HCT116 (cell line): ENCODE measurements around the gene SCAF1. TPM values are rescaled to one million over a fixed set of nuclear protein-coding genes. Genes with fewer than 3 reads are reported as not detected.

Experiments
- ATAC-seq: fragments of 200-7000 bp; cut with Tn5 transposase; 2 replicates; pipeline ENCODE4 v1.9.1; 2020; ENCODE audit warnings: mild to moderate bottlenecking, moderate library complexity
- BruUV-seq: library from RNA; stranded (reverse); fragments of 400-500 nt; replicated peaks from 2 replicates; lab custom pipeline; 2021; lab: Mats Ljungman, UMichigan
- CTCF ChIA-PET: fragments of 300-600 bp; sonication (Branson Sonifier 250); formaldehyde crosslinking; loops from one replicate; lab custom pipeline; 2021; ENCODE audit warnings: antibody characterized with exemption; lab: Charles Lee
- POLR2A ChIA-PET: fragments of 300-600, 350-600 bp; sonication (Branson Sonifier 250); formaldehyde crosslinking; loops from one replicate; lab custom pipeline; 2021; ENCODE audit warnings: antibody characterized with exemption; lab: Charles Lee
- RAD21 ChIA-PET, 2 experiments: fragments of 300-600 bp; sonication (Branson Sonifier 250); formaldehyde crosslinking; loops; one replicate each; lab custom pipeline; 2023; ENCODE audit warnings: low total read pairs in 2 of 2; ENCODE audit not compliant: uncharacterized antibody in 2 of 2, unreplicated experiment in 2 of 2, low non-redundant PET in 1 of 2; lab: Charles Lee
- DNase-seq: peaks from one replicate; pipeline ENCODE4 v3.0.0-alpha.2; 2010; ENCODE audit warnings: low read depth, low spot score
- H2AFZ ChIP-seq: fragments of 200-600 bp; shearing (Covaris generic), sonication (generic); 2 replicates; pipeline ENCODE4 v1.6.1; 2017; ENCODE audit warnings: low read depth, mixed run types, mixed read lengths, antibody characterized with exemption, low read length; ENCODE audit not compliant: poor library complexity, severe bottlenecking
- H3K27ac ChIP-seq: 2 replicates; pipeline ENCODE4 v1.5.1; 2012; ENCODE audit warnings: low read depth, low read length
- H3K27me3 ChIP-seq: fragments of 200-600 bp; sonication (generic); 2 replicates; pipeline ENCODE4 v1.6.1; 2016; ENCODE audit warnings: mixed run types, low read length, mixed read lengths; ENCODE audit not compliant: insufficient read depth
- H3K36me3 ChIP-seq, 2 experiments: fragments of 200-500 bp in 1 of 2; fragments of 200-600 bp in 1 of 2; sonication (Bioruptor generic) in 1 of 2; sonication (generic) in 1 of 2; 2 replicates each; pipeline versions ENCODE4 v1.5.1 to v1.6.1; 2014 to 2016; ENCODE audit warnings: low read length in 2 of 2, inconsistent platforms in 1 of 2, mixed read lengths in 1 of 2, mixed run types in 1 of 2; ENCODE audit not compliant: insufficient read depth in 2 of 2, control insufficient read depth in 1 of 2
- H3K4me1 ChIP-seq, 2 experiments: fragments of 200-600 bp in 1 of 2; sonication (generic) in 1 of 2; 2 replicates each; pipeline versions ENCODE4 v1.5.1 to v1.6.1; 2012 to 2017; ENCODE audit warnings: low read length in 2 of 2, inconsistent platforms in 1 of 2, mild to moderate bottlenecking in 1 of 2, mixed read lengths in 1 of 2, mixed run types in 1 of 2, moderate library complexity in 1 of 2; ENCODE audit not compliant: insufficient read depth in 2 of 2, control insufficient read depth in 1 of 2
- H3K4me2 ChIP-seq: fragments of 200-600 bp; sonication (generic); 2 replicates; pipeline ENCODE4 v1.6.1; 2017; ENCODE audit warnings: mixed run types, low read length, mixed read lengths
- H3K4me3 ChIP-seq, 2 experiments: fragments of 200-600 bp in 1 of 2; sonication (generic) in 1 of 2; replicated peaks in 1 of 2; 2 replicates each; pipeline ENCODE4 v1.5.1; 2011 to 2016; ENCODE audit warnings: low read length in 2 of 2, control low read depth in 1 of 2, low read depth in 1 of 2, mild to moderate bottlenecking in 1 of 2, mixed read lengths in 1 of 2, mixed run types in 1 of 2
- H3K79me2 ChIP-seq: fragments of 200-600 bp; sonication (generic); 2 replicates; pipeline ENCODE4 v1.6.1; 2017; ENCODE audit warnings: mild to moderate bottlenecking, mixed run types, low read length, moderate library complexity, mixed read lengths; ENCODE audit not compliant: insufficient read depth
- H3K9ac ChIP-seq: fragments of 200-600 bp; sonication (generic); 2 replicates; pipeline ENCODE4 v1.6.1; 2016; ENCODE audit warnings: low read length, mixed read lengths
- H3K9me2 ChIP-seq: fragments of 200-600 bp; sonication (generic), shearing (Covaris generic); 2 replicates; pipeline ENCODE4 v1.6.1; 2017; ENCODE audit warnings: mixed run types, mild to moderate bottlenecking, moderate library complexity; ENCODE audit not compliant: insufficient read depth
- H3K9me3 ChIP-seq, 2 experiments: fragments of 200-500 bp in 1 of 2; fragments of 200-600 bp in 1 of 2; sonication (Bioruptor generic) in 1 of 2; sonication (generic) in 1 of 2; 2 replicates each; pipeline ENCODE4 v1.6.1; 2014 to 2017; ENCODE audit warnings: low read length in 2 of 2, mixed read lengths in 2 of 2, inconsistent platforms in 1 of 2, low read depth in 1 of 2, mild to moderate bottlenecking in 1 of 2, mixed run types in 1 of 2, moderate library complexity in 1 of 2; ENCODE audit not compliant: control insufficient read depth in 1 of 2, insufficient read depth in 1 of 2
- H4K20me1 ChIP-seq: fragments of 200-600 bp; sonication (generic), shearing (Covaris generic); 2 replicates; pipeline ENCODE4 v1.6.1; 2017; ENCODE audit warnings: mixed run types, mild to moderate bottlenecking, moderate library complexity; ENCODE audit not compliant: insufficient read depth
- ATF3 ChIP-seq: IDR thresholded peaks from 2 replicates; pipeline ENCODE4 v1.6.1; 2012
- CBX3 ChIP-seq: IDR thresholded peaks from 2 replicates; pipeline ENCODE4 v1.6.1; 2012; ENCODE audit warnings: low read depth
- CTCF ChIP-seq, 3 experiments: fragments of 200-600 bp in 1 of 3; sonication (generic) in 1 of 3; IDR thresholded peaks in 2 of 3; conservative IDR thresholded peaks in 1 of 3; 2 replicates each; pipeline ENCODE4 v1.5.1; 2012 to 2017; ENCODE audit warnings: low read depth in 2 of 3, low read length in 2 of 3, antibody characterized with exemption in 1 of 3, borderline replicate concordance in 1 of 3, control low read depth in 1 of 3, mild to moderate bottlenecking in 1 of 3, mixed read lengths in 1 of 3, mixed run types in 1 of 3, moderate library complexity in 1 of 3; ENCODE audit not compliant: insufficient read depth in 1 of 3
- ELF1 ChIP-seq: IDR thresholded peaks from 2 replicates; pipeline ENCODE4 v1.6.1; 2012; ENCODE audit warnings: low read depth, borderline replicate concordance
- EZH2 ChIP-seq: fragments of 200-600 bp; sonication (generic); IDR thresholded peaks from 2 replicates; pipeline ENCODE4 v1.6.1; 2017; ENCODE audit warnings: antibody characterized with exemption, mixed run types
- JUND ChIP-seq: IDR thresholded peaks from 2 replicates; pipeline ENCODE4 v1.6.1; 2012
- MAX ChIP-seq: IDR thresholded peaks from 2 replicates; pipeline ENCODE4 v1.6.1; 2012
- POLR2A ChIP-seq: IDR thresholded peaks from 2 replicates; pipeline ENCODE4 v1.7.0; 2011; ENCODE audit warnings: borderline replicate concordance; ENCODE audit not compliant: insufficient read depth, insufficient read length; ENCODE audit errors: extremely low read depth
- REST ChIP-seq: IDR thresholded peaks from 2 replicates; pipeline ENCODE4 v1.6.1; 2012; ENCODE audit warnings: low read depth
- SIN3A ChIP-seq: IDR thresholded peaks from 2 replicates; pipeline ENCODE4 v1.6.1; 2012; ENCODE audit warnings: low read depth
- SP1 ChIP-seq: IDR thresholded peaks from 2 replicates; pipeline ENCODE4 v1.6.1; 2012; ENCODE audit warnings: low read depth
- TCF7L2 ChIP-seq: IDR thresholded peaks from 2 replicates; pipeline ENCODE4 v1.7.0; 2011; ENCODE audit warnings: borderline replicate concordance, inconsistent platforms; ENCODE audit not compliant: insufficient read depth, insufficient read length; ENCODE audit errors: extremely low read depth
- YY1 ChIP-seq: IDR thresholded peaks from 2 replicates; pipeline ENCODE4 v1.6.1; 2011; ENCODE audit warnings: low read length, low read depth, moderate library complexity, mild to moderate bottlenecking; ENCODE audit not compliant: insufficient replicate concordance; ENCODE audit errors: extremely low read depth
- ZBTB33 ChIP-seq: IDR thresholded peaks from 2 replicates; pipeline ENCODE4 v1.6.1; 2011; ENCODE audit warnings: mild to moderate bottlenecking, low read length, moderate library complexity; ENCODE audit not compliant: insufficient replicate concordance; ENCODE audit errors: extremely low read depth
- ZFX ChIP-seq: fragments of 450-650 bp; IDR thresholded peaks from 2 replicates; pipeline ENCODE4 v1.6.1; 2017
- intact Hi-C: fragments of 100-400 bp; cut with micrococcal nuclease; formaldehyde crosslinking; loops from 2 replicates; pipeline ENCODE4 v1.10.0; 2022
- total RNA-seq: library from RNA; stranded (reverse); gene quantifications from one replicate; pipeline ENCODE4 v1.2.1, GENCODE V29; 2021; ENCODE audit not compliant: unreplicated experiment

SCAF1 gene
- total RNA-seq, 1 experiment from 2014 or later = 96.8 TPM

GRCh38 chr19:49684983-49685553 lies 43.1 kb downstream of the SCAF1 start:
- peaks cover 10 to 23% of the 10 kb centered on the region in 2 experiments for H3K4me1 ChIP-seq
- no peak overlapping the region for H3K4me2 ChIP-seq
- H4K20me1 ChIP-seq = peaks cover 28% of the 10 kb centered on the region; the same call in 1 of the 2 replicates
- peaks cover 58% of the 10 kb centered on the region for H3K79me2 ChIP-seq
- intact Hi-C loops = no loop called here
- H3K27me3 ChIP-seq = no peaks in the 10 kb centered on the region
- RAD21 ChIA-PET = no interaction called here
- H3K9me3 ChIP-seq = no peaks in the 10 kb centered on the region
- ATAC-seq (no peak), DNase-seq (no peak)
- CTCF ChIA-PET = no interaction called here
- peaks cover 43 to 61% of the 10 kb centered on the region in 2 experiments for H3K36me3 ChIP-seq
- no peak overlapping the region for H3K9ac ChIP-seq
- no TSS peak for BruUV-seq
- H3K4me3 ChIP-seq = no peak overlapping the region
- H2AFZ ChIP-seq = no peak overlapping the region
- POLR2A ChIA-PET = no interaction called here
- no peaks in the 10 kb centered on the region for H3K9me2 ChIP-seq
- H3K27ac ChIP-seq = no peak overlapping the region; the same call in 1 of the 2 replicates
- no peak for TF ChIP-seq YY1
- no peak for TF ChIP-seq ELF1
- no peak for TF ChIP-seq JUND
- no peak; a peak in 1 of 6 replicates for TF ChIP-seq CTCF (IDR thresholded peaks at IDR 0.05 in 2 of 3, conservative IDR thresholded peaks at IDR 0.05 in 1 of 3; ENCODE audit: borderline replicate concordance in 1 of 3, insufficient read depth in 1 of 3, low read depth in 2 of 3, low read length in 2 of 3)
- TF ChIP-seq EZH2 = no peak
- TF ChIP-seq TCF7L2 = no peak
- no peak for TF ChIP-seq REST
- no peak for TF ChIP-seq MAX
- TF ChIP-seq POLR2A = no peak
- TF ChIP-seq ZFX = no peak
- no peak for TF ChIP-seq SP1
- TF ChIP-seq CBX3 = no peak
- TF ChIP-seq ZBTB33 = no peak
- TF ChIP-seq ATF3 = no peak
- TF ChIP-seq SIN3A = no peak
